ENCODE measurements around the gene RABGAP1L.

RABGAP1L gene

GRCh38 chr1:174939775-174940545 lies 780.6 kb downstream of the RABGAP1L start:
- peaks cover 41% of the 10 kb centered on the region for H3K4me1 Mint-ChIP-seq
- no peaks in the 10 kb centered on the region for H3K9me3 Mint-ChIP-seq
- H3K27ac Mint-ChIP-seq = peak overlapping the region; percentile 28
- no peaks in the 10 kb centered on the region for H3K27me3 Mint-ChIP-seq
- H3K36me3 Mint-ChIP-seq = peaks cover 14% of the 10 kb centered on the region
- no peak for ATAC-seq
- no peak overlapping the region for H3K4me3 Mint-ChIP-seq

- peaks cover 14% of the 10 kb centered on the region for H3K36me3 Mint-ChIP-seq
- H3K4me1 Mint-ChIP-seq = peaks cover 41% of the 10 kb centered on the region
- no peak for ATAC-seq
- H3K27ac Mint-ChIP-seq = peak overlapping the region; percentile 28
- H3K9me3 Mint-ChIP-seq = no peaks in the 10 kb centered on the region
- no peak overlapping the region for H3K4me3 Mint-ChIP-seq
- no peaks in the 10 kb centered on the region for H3K27me3 Mint-ChIP-seq
Measured at GRCh38 chr1:174940646-174941175, 781.4 kb downstream of the RABGAP1L start.

GRCh38 chr1:174942547-174943255 lies 783.4 kb downstream of the RABGAP1L start:
- ATAC-seq = peak; percentile 72
- Mint-ChIP-seq H3K9me3 (no peaks in the 10 kb centered on the region), H3K27me3 (no peaks in the 10 kb centered on the region), H3K36me3 (peaks cover 14% of the 10 kb centered on the region), H3K4me3 (no peak overlapping the region), H3K4me1 (peaks cover 43% of the 10 kb centered on the region), H3K27ac (peak overlapping the region; percentile 17)

GRCh38 chr1:174946031-174946430 lies 786.7 kb downstream of the RABGAP1L start:
- Mint-ChIP-seq H3K27ac (peak overlapping the region; percentile 21), H3K36me3 (peaks cover 3% of the 10 kb centered on the region), H3K4me3 (no peak overlapping the region), H3K27me3 (no peaks in the 10 kb centered on the region), H3K4me1 (peaks cover 36% of the 10 kb centered on the region), H3K9me3 (no peaks in the 10 kb centered on the region)
- no peak for ATAC-seq

- no peak for ATAC-seq
- peaks cover 29% of the 10 kb centered on the region for H3K4me1 Mint-ChIP-seq
- peaks cover 3% of the 10 kb centered on the region for H3K36me3 Mint-ChIP-seq
- no peaks in the 10 kb centered on the region for H3K27me3 Mint-ChIP-seq
- no peak overlapping the region for H3K4me3 Mint-ChIP-seq
- H3K27ac Mint-ChIP-seq = no peak overlapping the region
- no peaks in the 10 kb centered on the region for H3K9me3 Mint-ChIP-seq
Measured at GRCh38 chr1:174949061-174949460, 789.7 kb downstream of the RABGAP1L start.

- no peaks in the 10 kb centered on the region for H3K27me3 Mint-ChIP-seq
- no peaks in the 10 kb centered on the region for H3K9me3 Mint-ChIP-seq
- H3K4me3 Mint-ChIP-seq = no peak overlapping the region
- peaks cover 35% of the 10 kb centered on the region for H3K4me1 Mint-ChIP-seq
- H3K36me3 Mint-ChIP-seq = peaks cover 3% of the 10 kb centered on the region
- ATAC-seq = no peak
- peak overlapping the region; percentile 51 for H3K27ac Mint-ChIP-seq
Measured at GRCh38 chr1:174949645-174950044, 790.3 kb downstream of the RABGAP1L start.

- Mint-ChIP-seq H3K27ac (peak overlapping the region; percentile 78), H3K9me3 (no peaks in the 10 kb centered on the region), H3K36me3 (peaks cover 9% of the 10 kb centered on the region), H3K4me1 (peaks cover 47% of the 10 kb centered on the region), H3K4me3 (peak overlapping the region; percentile 65), H3K27me3 (no peaks in the 10 kb centered on the region)
- peak; percentile 89 for ATAC-seq
Measured at GRCh38 chr1:174953285-174954072, 794.2 kb downstream of the RABGAP1L start.

- Mint-ChIP-seq H3K27ac (peak overlapping the region; percentile 78), H3K9me3 (no peaks in the 10 kb centered on the region), H3K4me1 (peaks cover 47% of the 10 kb centered on the region), H3K4me3 (peak overlapping the region; percentile 27), H3K27me3 (no peaks in the 10 kb centered on the region), H3K36me3 (peaks cover 11% of the 10 kb centered on the region)
- ATAC-seq = peak; percentile 60
Measured at GRCh38 chr1:174954073-174954460, 794.7 kb downstream of the RABGAP1L start.

- ATAC-seq = no peak
- H3K9me3 Mint-ChIP-seq = no peaks in the 10 kb centered on the region
- H3K27me3 Mint-ChIP-seq = no peaks in the 10 kb centered on the region
- H3K36me3 Mint-ChIP-seq = peaks cover 11% of the 10 kb centered on the region
- H3K27ac Mint-ChIP-seq = peak overlapping the region; percentile 78
- H3K4me1 Mint-ChIP-seq = peaks cover 45% of the 10 kb centered on the region
- H3K4me3 Mint-ChIP-seq = no peak overlapping the region
Measured at GRCh38 chr1:174954671-174955669, 795.6 kb downstream of the RABGAP1L start.

- no peaks in the 10 kb centered on the region for H3K27me3 Mint-ChIP-seq
- H3K27ac Mint-ChIP-seq = no peak overlapping the region
Measured at GRCh38 chr1:174956086-174956485, 796.8 kb downstream of the RABGAP1L start.

GRCh38 chr1:174956976-174957375 lies 797.7 kb downstream of the RABGAP1L start:
- no peak overlapping the region for H3K4me3 Mint-ChIP-seq
- H3K4me1 Mint-ChIP-seq = peaks cover 39% of the 10 kb centered on the region
- peaks cover 11% of the 10 kb centered on the region for H3K36me3 Mint-ChIP-seq
- peak overlapping the region; percentile 46 for H3K27ac Mint-ChIP-seq
- H3K9me3 Mint-ChIP-seq = no peaks in the 10 kb centered on the region
- no peak for ATAC-seq
- H3K27me3 Mint-ChIP-seq = no peaks in the 10 kb centered on the region

More at GRCh38 chr1:174956086-174956485, 796.8 kb downstream of the RABGAP1L start:
- Mint-ChIP-seq H3K9me3 (no peaks in the 10 kb centered on the region), H3K4me1 (peaks cover 39% of the 10 kb centered on the region), H3K4me3 (no peak overlapping the region), H3K36me3 (peaks cover 11% of the 10 kb centered on the region)
- ATAC-seq = no peak

- Mint-ChIP-seq H3K4me3 (no peak overlapping the region), H3K4me1 (peaks cover 36% of the 10 kb centered on the region), H3K27me3 (no peaks in the 10 kb centered on the region), H3K9me3 (no peaks in the 10 kb centered on the region), H3K27ac (peak overlapping the region; percentile 46), H3K36me3 (peaks cover 11% of the 10 kb centered on the region)
- ATAC-seq = no peak
Measured at GRCh38 chr1:174957829-174958228, 798.5 kb downstream of the RABGAP1L start.

GRCh38 chr1:174958396-174958795 lies 799.1 kb downstream of the RABGAP1L start:
- Mint-ChIP-seq H3K27me3 (no peaks in the 10 kb centered on the region), H3K36me3 (peaks cover 11% of the 10 kb centered on the region), H3K27ac (peak overlapping the region; percentile 46), H3K4me3 (no peak overlapping the region), H3K9me3 (no peaks in the 10 kb centered on the region), H3K4me1 (peaks cover 31% of the 10 kb centered on the region)
- ATAC-seq = no peak

GRCh38 chr1:174960362-174960761 lies 801.0 kb downstream of the RABGAP1L start:
- no peaks in the 10 kb centered on the region for H3K9me3 Mint-ChIP-seq

More at GRCh38 chr1:174960362-174960761, 801.0 kb downstream of the RABGAP1L start:
- Mint-ChIP-seq H3K27ac (no peak overlapping the region), H3K4me1 (peaks cover 28% of the 10 kb centered on the region), H3K27me3 (no peaks in the 10 kb centered on the region), H3K36me3 (peaks cover 11% of the 10 kb centered on the region), H3K4me3 (no peak overlapping the region)
- ATAC-seq = no peak

All from stimulated activated memory B cell treated with anti-CD40 and anti-IgM and Interleukin-4, amounts not matched to agents 10 μg/mL and 1 μg/mL and 100 μg/mL, for 72 hours (primary cell).